HG02943 (cell line): ENCODE measurements around the gene SNX32.

Source experiments
- ATAC-seq: cut with Tn5 transposase; IDR thresholded peaks from one replicate; pipeline ENCODE4 v1.9.1; 2021; ENCODE audit warnings: mild to moderate bottlenecking, low read depth, moderate library complexity; ENCODE audit not compliant: unreplicated experiment

Gene SNX32

GRCh38 chr11:65865550-65866172 is 31.9 kb downstream of the SNX32 start:
- no peak for ATAC-seq

GRCh38 chr11:65866509-65867283 is 32.9 kb downstream of the SNX32 start:
- ATAC-seq: no peak

GRCh38 chr11:65867284-65868071 is 33.7 kb downstream of the SNX32 start:
- ATAC-seq: no peak

GRCh38 chr11:65868076-65868667 is 34.4 kb downstream of the SNX32 start:
- ATAC-seq: no peak

- ATAC-seq: no peak
These were observed 35.1 kb downstream of the SNX32 start for GRCh38 chr11:65868907-65869306.

- ATAC-seq: no peak
These were observed 36.0 kb downstream of the SNX32 start for GRCh38 chr11:65869643-65870306.

GRCh38 chr11:65870307-65870658 is 36.5 kb downstream of the SNX32 start:
- ATAC-seq: no peak

- ATAC-seq: no peak
These were observed 37.2 kb downstream of the SNX32 start for GRCh38 chr11:65870706-65871681.

- no peak for ATAC-seq
These were observed 38.2 kb downstream of the SNX32 start for GRCh38 chr11:65871811-65872548.

- no peak for ATAC-seq
These were observed 39.0 kb downstream of the SNX32 start, which contains the start of gene EFEMP2 for GRCh38 chr11:65872586-65873317. TSS of gene EFEMP2 (minus strand) at chr11:65872800. CDS start at chr11:65872354, 446 bp downstream.

- ATAC-seq: peak; percentile 66
These were observed 39.8 kb downstream of the SNX32 start for GRCh38 chr11:65873318-65874156.

- no peak for ATAC-seq
These were observed 45.9 kb downstream of the SNX32 start, which contains the start of gene CTSW for GRCh38 chr11:65879617-65880016. TSS of gene CTSW (plus strand) at chr11:65879837. CDS start at chr11:65879855, 18 bp downstream.

GRCh38 chr11:65880027-65880426 is 46.3 kb downstream of the SNX32 start:
- no peak for ATAC-seq

- no peak for ATAC-seq
These were observed 47.2 kb downstream of the SNX32 start for GRCh38 chr11:65880844-65881421.

- ATAC-seq: no peak
These were observed 48.6 kb downstream of the SNX32 start for GRCh38 chr11:65882120-65883057.
